GM12878 (cell line): ENCODE measurements around the gene PLEKHF1. TPM values are rescaled to one million over a fixed set of nuclear protein-coding genes. Genes with fewer than 3 reads are reported as not detected.

Experiments used
- ATAC-seq: fragments of 200-7000 bp; cut with Tn5 transposase; 3 replicates; pipeline ENCODE4 v1.9.1; 2020; ENCODE audit warnings: mild to moderate bottlenecking, moderate library complexity
- BruUV-seq: library from RNA; stranded (reverse); fragments of 400-500 nt; replicated peaks from 2 replicates; lab custom pipeline; 2021; lab: Mats Ljungman, UMichigan
- CTCF ChIA-PET: fragments of 300-600 bp; sonication (Branson Sonifier 250); formaldehyde crosslinking; extraction: SDS; loops from one replicate; lab custom pipeline; 2021; ENCODE audit warnings: inconsistent platforms; lab: Yijun Ruan, JAX
- POLR2A ChIA-PET: fragments of 350-600 bp; formaldehyde crosslinking; extraction: SDS; loops from one replicate; lab custom pipeline; 2021; ENCODE audit warnings: inconsistent platforms; lab: Charles Lee
- RAD21 ChIA-PET: fragments of 300-600 bp; sonication (Branson Sonifier 250); formaldehyde crosslinking; loops from one replicate; lab custom pipeline; 2023; ENCODE audit warnings: antibody characterized with exemption; ENCODE audit not compliant: unreplicated experiment; lab: Charles Lee
- SMC1A ChIA-PET: fragments of 300-600 bp; sonication (Branson Sonifier 250); formaldehyde crosslinking; loops from one replicate; lab custom pipeline; 2023; ENCODE audit not compliant: unreplicated experiment, uncharacterized antibody; lab: Charles Lee
- DNase-seq: peaks from one replicate; pipeline ENCODE4 v3.0.0-alpha.2; 2011; ENCODE audit warnings: low read depth, low spot score
- FAIRE-seq: peaks from 3 replicates; lab custom pipeline; 2011; peaks lifted over from hg19 to GRCh38; lab: Jason Lieb, UNC
- H2AFZ ChIP-seq: 2 replicates; pipeline ENCODE4 v1.6.0; 2011; ENCODE audit warnings: low read depth, low read length, control low read depth; ENCODE audit not compliant: control insufficient read depth
- H3K27ac ChIP-seq: 2 replicates; pipeline ENCODE4 v1.5.1; 2011; ENCODE audit warnings: control low read depth; ENCODE audit not compliant: control insufficient read depth, insufficient read depth
- H3K27me3 ChIP-seq, 2 experiments: replicated peaks in 1 of 2; 2 replicates each; pipeline versions ENCODE4 v1.6.0 to v1.6.1; 2011; ENCODE audit warnings: low read length in 1 of 2; ENCODE audit not compliant: control insufficient read depth in 2 of 2, insufficient read depth in 2 of 2
- H3K36me3 ChIP-seq, 2 experiments: 2 replicates each; pipeline ENCODE4 v1.5.1; 2011; ENCODE audit warnings: low read length in 1 of 2; ENCODE audit not compliant: control insufficient read depth in 2 of 2, insufficient read depth in 2 of 2
- H3K4me1 ChIP-seq: 2 replicates; pipeline ENCODE4 v1.6.1; 2011; ENCODE audit warnings: mild to moderate bottlenecking, low read length, moderate library complexity, mixed read lengths; ENCODE audit not compliant: control insufficient read depth, insufficient read depth
- H3K4me2 ChIP-seq: 2 replicates; pipeline ENCODE4 v1.6.0; 2011; ENCODE audit warnings: control low read depth; ENCODE audit not compliant: control insufficient read depth, insufficient read depth
- H3K4me3 ChIP-seq: fragments of 200-600 bp; sonication (generic); 2 replicates; pipeline ENCODE4 v1.5.1; 2016
- H3K79me2 ChIP-seq: 2 replicates; pipeline ENCODE4 v1.6.0; 2011; ENCODE audit warnings: low read length; ENCODE audit not compliant: control insufficient read depth, insufficient read depth
- H3K9ac ChIP-seq: 2 replicates; pipeline ENCODE4 v1.8.0; 2011; ENCODE audit warnings: low read length, control low read depth, mixed read lengths; ENCODE audit not compliant: control insufficient read depth, insufficient read depth
- H3K9me3 ChIP-seq: replicated peaks from 3 replicates; pipeline ENCODE4 v1.5.1; 2011; ENCODE audit warnings: mild to moderate bottlenecking, low read length; ENCODE audit not compliant: control insufficient read depth, insufficient read depth
- H4K20me1 ChIP-seq: 2 replicates; pipeline ENCODE4 v1.6.0; 2011; ENCODE audit not compliant: control insufficient read depth, insufficient read depth
- ATF3 ChIP-seq: IDR thresholded peaks from 2 replicates; pipeline ENCODE4 v1.6.1; 2011; ENCODE audit warnings: low read depth, mild to moderate bottlenecking, low read length, moderate library complexity, borderline replicate concordance; ENCODE audit errors: extremely low read depth
- BACH1 ChIP-seq: fragments of 450-650 bp; IDR thresholded peaks from 2 replicates; pipeline ENCODE4 v1.6.1; 2017; ENCODE audit warnings: mild to moderate bottlenecking, borderline replicate concordance
- BCLAF1 ChIP-seq: fragments of 450-650 bp; IDR thresholded peaks from 2 replicates; pipeline ENCODE4 v1.6.1; 2017; ENCODE audit warnings: antibody characterized with exemption, mild to moderate bottlenecking, moderate library complexity
- CBX3 ChIP-seq: fragments of 200-600 bp; sonication (generic); IDR thresholded peaks from 2 replicates; pipeline ENCODE4 v1.6.1; 2016; ENCODE audit warnings: low read depth, borderline replicate concordance
- CHD1 ChIP-seq: IDR thresholded peaks from 2 replicates; pipeline ENCODE4 v1.6.1; 2012; ENCODE audit warnings: low read depth, low read length, improper control_type of control experiment
- CTCF ChIP-seq, 3 experiments: IDR thresholded peaks in 2 of 3; conservative IDR thresholded peaks in 1 of 3; 2 replicates each; pipeline ENCODE4 v1.5.1; 2011; ENCODE audit warnings: low read depth in 3 of 3, low read length in 3 of 3, mild to moderate bottlenecking in 3 of 3, control low read depth in 2 of 3, moderate library complexity in 2 of 3, inconsistent platforms in 1 of 3, mixed read lengths in 1 of 3; ENCODE audit not compliant: control insufficient read depth in 2 of 3, insufficient read depth in 1 of 3; ENCODE audit errors: extremely low read depth in 1 of 3
- GABPA ChIP-seq: IDR thresholded peaks from 2 replicates; pipeline ENCODE4 v1.6.1; 2014; ENCODE audit warnings: antibody characterized with exemption, low read depth, mild to moderate bottlenecking, inconsistent platforms
- GATAD2B ChIP-seq: fragments of 450-650 bp; conservative IDR thresholded peaks from 2 replicates; pipeline ENCODE4 v1.6.1; 2017; ENCODE audit warnings: low read depth, mild to moderate bottlenecking, moderate library complexity
- HDGF ChIP-seq: fragments of 450-650 bp; IDR thresholded peaks from 2 replicates; pipeline ENCODE4 v1.6.1; 2016; ENCODE audit warnings: antibody characterized with exemption
- IKZF1 ChIP-seq: fragments of 450-650 bp; conservative IDR thresholded peaks from 2 replicates; pipeline ENCODE4 v1.6.1; 2017; ENCODE audit warnings: antibody characterized with exemption, mild to moderate bottlenecking
- IKZF2 ChIP-seq, 2 experiments: fragments of 450-650 bp; IDR thresholded peaks; 2 replicates each; pipeline ENCODE4 v1.6.1; 2017; ENCODE audit warnings: mild to moderate bottlenecking in 2 of 2, moderate library complexity in 2 of 2
- MEF2A ChIP-seq: IDR thresholded peaks from 2 replicates; pipeline ENCODE4 v1.6.1; 2011; ENCODE audit warnings: low read depth, mild to moderate bottlenecking, low read length, moderate library complexity; ENCODE audit not compliant: insufficient read depth
- MTA2 ChIP-seq: fragments of 450-650 bp; IDR thresholded peaks from 2 replicates; pipeline ENCODE4 v1.6.1; 2016; ENCODE audit warnings: low read depth, mild to moderate bottlenecking, moderate library complexity
- NBN ChIP-seq: fragments of 450-650 bp; IDR thresholded peaks from 2 replicates; pipeline ENCODE4 v1.6.1; 2016
- SMC3 ChIP-seq: IDR thresholded peaks from 2 replicates; pipeline ENCODE4 v1.6.1; 2011; ENCODE audit warnings: low read length, improper control_type of control experiment, borderline replicate concordance
- SUPT20H ChIP-seq: IDR thresholded peaks from 2 replicates; pipeline ENCODE4 v1.6.1; 2011; ENCODE audit warnings: low read depth, mild to moderate bottlenecking, low read length, moderate library complexity, borderline replicate concordance; ENCODE audit not compliant: control insufficient read depth
- WRNIP1 ChIP-seq: IDR thresholded peaks from 2 replicates; pipeline ENCODE4 v1.6.1; 2011; ENCODE audit warnings: low read depth, low read length, improper control_type of control experiment, borderline replicate concordance
- ZNF24 ChIP-seq: fragments of 450-650 bp; IDR thresholded peaks from 2 replicates; pipeline ENCODE4 v1.6.1; 2017; ENCODE audit warnings: antibody characterized with exemption, mild to moderate bottlenecking
- WGBS: methylation state at CpG from one replicate; pipeline ENCODE4 v1.1.6; 2016; ENCODE audit warnings: low lambda C conversion rate; ENCODE audit not compliant: insufficient replicate concordance, insufficient coverage; ENCODE audit errors: missing lambda C conversion rate; 5-methylcytosine and 5-hydroxymethylcytosine counted together
- in situ Hi-C: fragments of 300-500 bp; cut with MboI; formaldehyde crosslinking; loops from 9 replicates; pipeline ENCODE4 v1.14.3; 2018; ENCODE audit warnings: mixed read lengths
- intact Hi-C: fragments of 100-400 bp; cut with micrococcal nuclease; formaldehyde crosslinking; loops from one replicate; pipeline ENCODE4 v1.14.2; 2022; ENCODE audit not compliant: unreplicated experiment
- polyA plus RNA-seq, 11 experiments: library from polyadenylated mRNA; depleted of rRNA in 4 of 11; unstranded in 6 of 11; stranded (reverse) in 5 of 11; fragments of >200 nt; fragmentation: Nextera tagmentation in 4 of 11; fragmentation: Illumina TruSeq in 1 of 11; extraction: Ambion mirVana in 4 of 11; extraction: Trizol in 1 of 11; gene quantifications; 1 replicate in 1 of 11; 2 replicates in 10 of 11; pipeline versions ENCODE4 v1.2.1 to v1.2.3, GENCODE V29; 2011 to 2016; ENCODE audit warnings: inconsistent platforms in 2 of 11, missing spikeins in 2 of 11, low read depth in 1 of 11
- total RNA-seq, 4 experiments: library from RNA; depleted of rRNA in 3 of 4; stranded (reverse); fragments of >200 nt in 3 of 4; fragmentation: Illumina TruSeq in 1 of 4; extraction: Trizol in 1 of 4; gene quantifications; 2 replicates each; pipeline versions ENCODE4 v1.2.1 to v1.2.3, GENCODE V29; 2013 to 2021

Gene PLEKHF1
- total and polyA plus RNA-seq, 10 of the 15 experiments (the other 5 are each of a cell fraction or from before 2014, with no cell fraction given) = 0.10 to 20.3 (median 15.3) TPM

DNA sequence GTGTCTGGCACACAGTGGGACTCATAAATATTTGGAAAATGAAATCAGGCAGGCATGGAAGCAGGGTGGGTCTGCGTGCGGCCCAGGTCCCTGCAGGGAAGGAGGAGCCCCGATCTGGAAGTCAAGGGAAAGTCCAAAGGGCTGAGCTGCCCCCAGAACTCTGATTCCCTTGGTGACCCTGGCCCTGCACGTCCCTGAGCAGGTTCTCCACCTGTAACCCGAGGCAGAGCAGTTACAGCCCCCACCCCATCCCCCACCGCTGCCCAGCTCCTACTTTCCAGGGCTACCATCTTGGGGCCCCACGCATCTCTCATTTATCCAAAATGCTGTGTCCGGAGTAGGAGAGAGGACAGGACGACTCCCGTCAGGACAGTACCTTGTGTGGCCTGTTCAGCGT is 2.1 kb downstream of the PLEKHF1 start (continued):
- no peak for TF ChIP-seq MEF2A
- TF ChIP-seq ATF3 = no peak
- no peak for TF ChIP-seq CBX3
- no peak for TF ChIP-seq NBN
- TF ChIP-seq CHD1 = no peak
- no peak for TF ChIP-seq GATAD2B
- TF ChIP-seq GABPA = no peak

GRCh38 chr19:29667901-29668341 is 2.7 kb downstream of the PLEKHF1 start:
- WGBS = 41% methylated on average over 7 of the region's 7 CpGs
- ATAC-seq = peak; percentile 24
- Histone ChIP-seq H2AFZ (no peak overlapping the region), H3K4me3 (peak overlapping the region; percentile 92), H3K9me3 (no peaks in the 10 kb centered on the region), H3K4me1 (peaks cover 59% of the 10 kb centered on the region), H3K27ac (peak overlapping the region; percentile 84), H3K36me3 (no peaks in the 10 kb centered on the region; a peak in 2 of 4 replicates), H4K20me1 (no peaks in the 10 kb centered on the region), H3K79me2 (peaks cover 68% of the 10 kb centered on the region), H3K27me3 (no peaks in the 10 kb centered on the region), H3K9ac (peak overlapping the region; percentile 69), H3K4me2 (peak overlapping the region; percentile 91)
- DNase-seq = no peak
- intact Hi-C loops = loop anchor here (2.0 kb wide), 1 partner anchor 27 kb away; no protein-coding TSS in a partner anchor
- no TSS peak for BruUV-seq
- ChIA-PET SMC1A (interaction anchor here (0.7 to 4.7 kb wide), 14 partner anchors 8 to 200 kb away, joined by 3 to 42 read pairs (median 4); no protein-coding TSS in a partner anchor), RAD21 (interaction anchor here (1.0 to 5.3 kb wide), 3 partner anchors 47 to 61 kb away, joined by 3 to 78 read pairs (median 37); partner anchors contain the start of gene C19orf12), POLR2A (interaction anchor here (0.7 to 2.3 kb wide), 7 partner anchors 21 to 319 kb away, joined by 3 to 16 read pairs (median 5); partner anchors contain the start of genes C19orf12 and POP4), CTCF (interaction anchor here (0.9 to 6.5 kb wide), 7 partner anchors 10 to 92 kb away, joined by 3 to 111 read pairs (median 26); partner anchors contain the start of genes C19orf12 and POP4)
- no peak for FAIRE-seq
- in situ Hi-C loops = loop anchor here (10.0 kb wide), 1 partner anchor 53 kb away; no protein-coding TSS in a partner anchor
- TF ChIP-seq GATAD2B = 0 out of 2 replicates have a peak, but pooled peaks have one; percentile 23
- TF ChIP-seq WRNIP1 = no peak
- no peak for TF ChIP-seq BCLAF1
- TF ChIP-seq ZNF24 = no peak
- TF ChIP-seq MTA2 = 0 out of 2 replicates have a peak, but pooled peaks have one; percentile 15
- TF ChIP-seq IKZF2 (IDR thresholded peaks at IDR 0.05) = peak; percentile 27 to 39; a peak in 1 of 4 replicates
- TF ChIP-seq IKZF1 = peak; percentile 50; the same call in 1 of the 2 replicates
- no peak for TF ChIP-seq BACH1
- TF ChIP-seq SMC3 = peak; percentile 15; the same call in 1 of the 2 replicates
- no peak for TF ChIP-seq SUPT20H
- peak; percentile 19 to 39 (median 33); a peak in 3 of 6 replicates for TF ChIP-seq CTCF (IDR thresholded peaks at IDR 0.05 in 2 of 3, conservative IDR thresholded peaks at IDR 0.05 in 1 of 3; ENCODE audit: control insufficient read depth in 2 of 3, extremely low read depth in 1 of 3, insufficient read depth in 1 of 3, low read depth in 3 of 3, low read length in 3 of 3)
- TF ChIP-seq HDGF = 0 out of 2 replicates have a peak, but pooled peaks have one; percentile 30
